ENCODE measurements around the gene CTNNA1.
"Not testable (repeated sequence)": the region's sequence is repeated elsewhere in the genome, so short reads cannot be mapped to it uniquely, and the experiment has no call there.

The CTNNA1 gene, protein sequence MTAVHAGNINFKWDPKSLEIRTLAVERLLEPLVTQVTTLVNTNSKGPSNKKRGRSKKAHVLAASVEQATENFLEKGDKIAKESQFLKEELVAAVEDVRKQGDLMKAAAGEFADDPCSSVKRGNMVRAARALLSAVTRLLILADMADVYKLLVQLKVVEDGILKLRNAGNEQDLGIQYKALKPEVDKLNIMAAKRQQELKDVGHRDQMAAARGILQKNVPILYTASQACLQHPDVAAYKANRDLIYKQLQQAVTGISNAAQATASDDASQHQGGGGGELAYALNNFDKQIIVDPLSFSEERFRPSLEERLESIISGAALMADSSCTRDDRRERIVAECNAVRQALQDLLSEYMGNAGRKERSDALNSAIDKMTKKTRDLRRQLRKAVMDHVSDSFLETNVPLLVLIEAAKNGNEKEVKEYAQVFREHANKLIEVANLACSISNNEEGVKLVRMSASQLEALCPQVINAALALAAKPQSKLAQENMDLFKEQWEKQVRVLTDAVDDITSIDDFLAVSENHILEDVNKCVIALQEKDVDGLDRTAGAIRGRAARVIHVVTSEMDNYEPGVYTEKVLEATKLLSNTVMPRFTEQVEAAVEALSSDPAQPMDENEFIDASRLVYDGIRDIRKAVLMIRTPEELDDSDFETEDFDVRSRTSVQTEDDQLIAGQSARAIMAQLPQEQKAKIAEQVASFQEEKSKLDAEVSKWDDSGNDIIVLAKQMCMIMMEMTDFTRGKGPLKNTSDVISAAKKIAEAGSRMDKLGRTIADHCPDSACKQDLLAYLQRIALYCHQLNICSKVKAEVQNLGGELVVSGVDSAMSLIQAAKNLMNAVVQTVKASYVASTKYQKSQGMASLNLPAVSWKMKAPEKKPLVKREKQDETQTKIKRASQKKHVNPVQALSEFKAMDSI

GRCh38 chr5:138752951-138753793 lies at the start of gene CTNNA1:
Gene CTNNA1 (plus strand): TSS chr5:138753425. CDS start chr5:138781925, 28,500 bp downstream.
- DNase-seq = peak; percentile 70

DNA sequence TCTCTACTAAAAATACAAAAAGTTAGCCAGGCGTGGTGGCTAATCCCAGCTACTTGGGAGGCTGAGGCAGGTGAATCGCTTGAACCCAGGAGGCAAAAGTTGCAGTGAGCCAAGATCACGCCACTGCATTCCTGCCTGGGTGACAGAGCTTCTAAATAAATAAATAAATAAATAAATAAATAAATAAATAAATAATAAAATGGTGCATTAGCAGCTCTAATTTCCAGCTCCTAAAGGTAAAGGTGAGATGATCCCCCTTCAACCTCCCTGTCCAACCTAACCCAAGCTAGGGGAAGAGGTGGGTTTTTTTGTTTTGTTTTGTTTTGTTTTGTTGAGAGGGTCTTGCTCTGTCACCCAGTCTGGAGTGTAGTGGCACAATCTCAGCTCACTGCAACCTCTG lies 49.4 kb upstream of the CTNNA1 start:
- DNase-seq = not testable (repeated sequence)

DNA sequence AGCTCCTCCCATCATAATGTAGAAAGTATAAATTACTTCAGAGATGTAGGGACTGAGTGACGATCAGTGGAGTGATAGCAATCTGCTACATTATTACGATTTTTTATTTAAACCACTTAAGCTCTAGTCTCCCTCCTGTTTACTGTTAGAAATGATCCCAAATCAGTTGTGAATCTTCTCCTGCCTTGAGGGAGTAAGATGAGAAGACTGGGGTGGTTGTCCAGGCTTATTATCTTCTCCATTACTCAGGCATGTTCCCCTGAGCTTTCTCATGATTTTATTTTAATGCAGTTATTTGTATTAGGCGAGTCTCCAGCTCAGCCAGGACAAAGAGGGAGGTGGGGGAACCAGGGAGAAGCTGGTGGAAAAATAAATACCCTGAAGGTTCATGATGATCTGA lies 48.2 kb upstream of the CTNNA1 start:
- DNase-seq = no peak

GRCh38 chr5:138705567-138705966 lies 47.7 kb upstream of the CTNNA1 start:
- DNase-seq = no peak

GRCh38 chr5:138706655-138707480 lies 46.4 kb upstream of the CTNNA1 start:
- peak; percentile 83 for DNase-seq

DNA sequence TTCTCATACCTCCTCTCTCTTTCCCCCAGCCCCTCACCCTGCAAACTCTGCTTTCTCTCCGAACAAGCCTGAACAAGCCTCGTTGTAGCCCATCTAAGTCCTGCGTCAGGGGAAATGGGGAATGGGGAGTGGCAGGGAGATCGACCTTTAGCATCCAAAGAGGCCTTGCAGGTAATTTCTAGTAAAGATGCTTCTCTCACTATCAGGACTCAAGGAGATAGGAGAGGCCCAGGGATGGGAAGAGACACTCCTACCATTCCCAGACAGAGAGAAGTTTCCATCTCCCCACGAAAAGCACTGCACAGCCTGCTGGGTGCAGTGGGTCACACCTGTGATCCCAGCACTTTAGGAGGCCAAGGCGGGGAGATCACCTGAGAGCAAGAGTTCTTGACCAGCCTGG lies 44.4 kb upstream of the CTNNA1 start:
- no peak for DNase-seq

- no peak for DNase-seq
Observed at GRCh38 chr5:138709202-138709601, 44.0 kb upstream of the CTNNA1 start.

GRCh38 chr5:138711087-138711486 lies 42.1 kb upstream of the CTNNA1 start:
- DNase-seq = no peak

DNA sequence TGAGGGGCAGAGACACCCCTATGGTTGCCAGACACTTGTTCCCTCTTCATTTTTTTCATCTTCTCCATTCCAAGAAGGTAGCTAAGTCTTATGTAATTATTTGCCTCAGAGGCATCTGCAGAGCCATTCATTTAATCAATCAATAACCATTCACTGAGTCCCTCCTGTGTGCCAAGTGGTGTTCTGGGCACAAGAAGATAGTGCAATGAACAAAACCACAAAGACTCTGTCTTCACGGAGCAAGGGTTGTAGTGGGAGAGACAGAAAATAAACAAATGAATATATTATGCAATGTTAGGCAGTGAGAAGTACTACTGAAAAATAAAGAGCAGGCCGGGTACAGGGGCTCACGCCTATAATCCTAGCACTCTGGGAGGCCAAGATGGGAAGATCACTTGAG lies 41.4 kb upstream of the CTNNA1 start:
- DNase-seq = no peak

GRCh38 chr5:138712324-138712723 lies 40.9 kb upstream of the CTNNA1 start:
- no peak for DNase-seq

DNA sequence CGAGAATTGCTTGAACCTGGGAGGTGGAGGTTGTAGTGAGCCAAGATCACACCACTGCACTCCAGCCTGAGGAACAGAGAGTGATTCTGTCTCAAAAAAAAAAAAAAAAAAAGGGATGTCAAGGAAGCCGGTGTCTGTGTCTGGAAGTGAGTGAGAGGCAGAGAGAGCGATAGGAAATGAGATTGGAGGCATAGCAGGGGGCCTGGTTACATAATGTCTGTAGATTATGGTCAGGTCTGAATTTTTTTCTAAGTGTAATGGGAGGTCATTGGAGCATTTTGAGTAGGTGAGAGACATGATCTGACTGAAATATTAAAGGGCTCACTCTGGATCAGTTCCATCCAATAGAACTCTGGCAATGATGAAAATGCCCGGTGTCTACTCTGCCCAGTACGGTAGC lies 40.4 kb upstream of the CTNNA1 start:
- no peak for DNase-seq

DNA sequence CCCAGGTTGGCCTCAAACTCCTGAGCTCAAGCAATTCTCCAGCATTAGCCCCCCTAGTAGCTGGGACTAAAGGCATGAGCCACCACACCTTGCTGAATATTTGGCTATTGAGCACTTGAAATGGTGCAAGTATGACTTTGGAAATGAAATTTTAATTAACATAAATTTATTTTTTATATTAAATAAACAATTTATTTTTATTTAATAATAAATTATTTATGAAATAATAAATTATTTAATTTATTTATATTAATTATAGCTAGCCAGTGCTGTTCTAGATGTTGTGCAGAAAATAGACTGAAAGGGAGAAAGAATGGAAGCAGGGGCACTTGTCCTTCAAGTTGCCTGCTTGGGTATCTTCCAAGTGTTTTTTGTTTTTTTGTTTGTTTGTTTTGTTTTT lies 40.0 kb upstream of the CTNNA1 start:
- DNase-seq = no peak

GRCh38 chr5:138714694-138715093 lies 38.5 kb upstream of the CTNNA1 start:
- DNase-seq = no peak

DNA sequence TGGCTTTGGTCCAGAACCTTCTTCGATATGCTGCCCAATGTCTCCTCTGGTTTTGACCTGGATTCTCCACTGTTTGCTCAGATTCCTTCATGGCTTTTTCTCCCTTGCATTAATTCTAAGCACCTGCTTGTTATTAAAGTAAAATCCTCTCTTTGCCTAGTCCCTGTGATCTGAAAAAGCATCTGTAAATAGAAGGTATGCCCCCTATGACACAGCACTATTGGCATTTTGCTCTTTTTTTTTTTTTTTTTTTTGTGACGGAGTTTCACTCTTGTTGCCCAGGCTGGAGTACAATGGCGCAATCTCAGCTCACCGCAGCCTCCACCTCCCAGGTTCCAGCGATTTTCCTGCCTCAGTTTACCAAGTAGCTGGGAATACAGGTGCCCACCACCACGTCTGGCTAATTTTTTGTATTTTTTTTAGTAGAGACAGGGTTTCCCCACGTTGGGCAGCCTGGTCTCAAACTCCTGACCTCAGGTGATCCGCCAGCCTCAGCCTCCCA lies 37.2 kb upstream of the CTNNA1 start:
- not testable (repeated sequence) for DNase-seq

- DNase-seq = peak; percentile 13
Observed at GRCh38 chr5:138716456-138716924, 36.7 kb upstream of the CTNNA1 start.

GRCh38 chr5:138717399-138717798 lies 35.8 kb upstream of the CTNNA1 start:
- no peak for DNase-seq

DNA sequence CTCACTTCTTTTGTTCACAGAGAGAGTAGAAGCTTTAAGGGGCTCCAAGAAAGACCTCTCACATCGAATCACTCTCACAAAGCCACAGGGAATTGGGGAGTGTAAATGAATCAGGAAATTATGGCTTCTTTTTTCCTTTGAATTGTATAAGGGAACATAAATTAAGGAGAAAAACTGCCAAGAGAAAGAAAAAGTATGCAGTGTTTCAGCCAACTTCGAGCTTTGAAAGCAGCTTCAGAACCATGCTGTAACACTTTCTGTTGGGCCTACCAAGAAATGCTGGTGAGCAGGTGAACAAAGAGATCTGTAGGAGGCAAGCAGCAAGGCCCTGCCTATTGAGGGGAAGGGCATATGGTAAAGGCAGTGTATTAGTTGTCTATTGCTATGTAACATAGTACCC lies 33.4 kb upstream of the CTNNA1 start:
- DNase-seq = no peak

GRCh38 chr5:138720840-138721239 lies 32.4 kb upstream of the CTNNA1 start:
- DNase-seq = no peak

- no peak for DNase-seq
Observed at GRCh38 chr5:138721979-138722378, 31.2 kb upstream of the CTNNA1 start.

GRCh38 chr5:138722544-138723177 lies 30.6 kb upstream of the CTNNA1 start:
- DNase-seq = no peak

DNA sequence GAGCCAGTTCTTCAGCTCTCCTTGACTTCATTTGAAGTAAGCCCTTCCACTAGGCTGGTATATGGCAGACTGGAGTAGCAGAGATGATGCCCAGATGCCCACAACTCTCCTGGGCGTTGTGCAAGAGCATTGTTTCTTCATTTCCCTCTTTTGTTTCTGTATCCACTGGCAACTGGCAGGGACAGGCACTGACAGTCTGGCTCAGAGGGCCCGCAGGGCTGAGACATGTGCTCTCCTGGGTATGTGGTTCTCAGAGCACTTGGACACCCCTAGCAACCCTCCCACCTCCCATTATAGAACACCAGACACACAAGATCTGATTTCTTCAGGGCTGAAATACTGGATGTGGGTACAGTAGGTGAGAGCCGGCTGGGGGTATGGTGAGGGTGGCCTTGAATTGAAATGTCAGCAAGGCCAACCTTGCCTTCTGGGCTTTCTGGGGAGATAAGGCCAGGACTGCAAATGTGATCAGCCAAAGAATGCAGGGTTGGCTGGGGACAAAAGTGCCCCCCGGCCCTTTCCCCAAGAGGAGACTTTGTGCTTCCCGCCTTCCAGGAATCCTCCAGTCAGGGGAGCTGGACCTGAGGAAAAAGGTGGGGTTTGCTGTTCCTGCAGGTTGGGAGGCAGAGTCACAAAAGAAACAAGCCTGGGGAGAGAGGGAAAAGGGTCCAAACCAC lies 28.6 kb upstream of the CTNNA1 start:
- no peak for DNase-seq
